Cerebellar nuclear complex (tissue), 1 donor: ENCODE measurements around the gene RAPGEF4.

ENCODE experiments used
- DNase-seq, 2 experiments: peaks; one replicate each; lab custom pipeline; 2025; lab: John Stamatoyannopoulos, UW

Gene RAPGEF4

GRCh38 chr2:172908275-172908674, 172.6 kb downstream of the RAPGEF4 start:
- DNase-seq: no peak

- no peak for DNase-seq
Observed at GRCh38 chr2:172909454-172909853, 173.8 kb downstream of the RAPGEF4 start.

GRCh38 chr2:172912266-172912665, 176.6 kb downstream of the RAPGEF4 start:
- DNase-seq: no peak

GRCh38 chr2:172914341-172915008, 178.8 kb downstream of the RAPGEF4 start:
- DNase-seq: no peak

GRCh38 chr2:172917716-172918115, 182.1 kb downstream of the RAPGEF4 start:
- DNase-seq: no peak

- no peak for DNase-seq
Observed at GRCh38 chr2:172919732-172920131, 184.1 kb downstream of the RAPGEF4 start.

GRCh38 chr2:172921532-172922236, 186.0 kb downstream of the RAPGEF4 start:
- no peak for DNase-seq

GRCh38 chr2:172922306-172922705, 186.7 kb downstream of the RAPGEF4 start:
- no peak for DNase-seq

GRCh38 chr2:172922815-172923214, 187.2 kb downstream of the RAPGEF4 start:
- no peak for DNase-seq

GRCh38 chr2:172924097-172924660, 188.5 kb downstream of the RAPGEF4 start:
- DNase-seq: no peak

GRCh38 chr2:172925600-172925999, 190.0 kb downstream of the RAPGEF4 start:
- no peak for DNase-seq

GRCh38 chr2:172926785-172927640, 191.4 kb downstream of the RAPGEF4 start:
- no peak for DNase-seq

GRCh38 chr2:172927641-172928357, 192.2 kb downstream of the RAPGEF4 start:
- DNase-seq: no peak

- no peak for DNase-seq
Observed at GRCh38 chr2:172928756-172929155, 193.1 kb downstream of the RAPGEF4 start.

GRCh38 chr2:172929644-172930043, 194.0 kb downstream of the RAPGEF4 start:
- no peak for DNase-seq

- no peak for DNase-seq
Observed at GRCh38 chr2:172930871-172931255, 195.2 kb downstream of the RAPGEF4 start.

GRCh38 chr2:172931256-172931894, 195.7 kb downstream of the RAPGEF4 start:
- DNase-seq: no peak

GRCh38 chr2:172931918-172932520, 196.4 kb downstream of the RAPGEF4 start:
- DNase-seq: peak in 1 of 2 experiments; percentile 71

- no peak for DNase-seq
Observed at GRCh38 chr2:172937884-172938712, 202.5 kb downstream of the RAPGEF4 start.
